ENCODE measurements around the gene POMC.

POMC gene

GRCh38 chr2:25119263-25119662, 49.1 kb downstream of the POMC start:
- ChIA-PET CTCF (no interaction called here), POLR2A (no interaction called here)
- H3K36me3 ChIP-seq (ENCODE audit: control insufficient read depth in 4 of 4, insufficient read depth in 4 of 4, low read length in 3 of 4), result no peaks in the 10 kb centered on the region
- peaks cover 0 to 11% (median 7%) of the 10 kb centered on the region in 4 experiments for H3K4me1 ChIP-seq (ENCODE audit: control extremely low read depth in 1 of 4, control insufficient read depth in 4 of 4, insufficient read depth in 4 of 4, low read length in 3 of 4)
- H3K27me3 ChIP-seq (replicated peaks in 2 of 5; ENCODE audit: control insufficient read depth in 4 of 5, insufficient read depth in 5 of 5, low read length in 4 of 5), result no peaks in the 10 kb centered on the region
- DNase-seq, result no peak
- H3K9me3 ChIP-seq (ENCODE audit: control extremely low read depth in 1 of 5, control insufficient read depth in 4 of 5, insufficient read depth in 2 of 5, low read depth in 1 of 5, low read length in 4 of 5), result no peaks in the 10 kb centered on the region
- H3K27ac ChIP-seq (ENCODE audit: insufficient read depth in 1 of 2, low read depth in 1 of 2, low read length in 2 of 2, poor library complexity in 1 of 2, severe bottlenecking in 2 of 2), result no peak overlapping the region
- WGBS (ENCODE audit: insufficient coverage), result 96% methylated on average over 10 of the region's 11 CpGs
- no peak overlapping the region for H3K4me3 ChIP-seq (ENCODE audit: control insufficient read depth in 1 of 7, extremely low read depth in 1 of 7, insufficient read depth in 4 of 7, low read depth in 2 of 7, low read length in 6 of 7)

DNA sequence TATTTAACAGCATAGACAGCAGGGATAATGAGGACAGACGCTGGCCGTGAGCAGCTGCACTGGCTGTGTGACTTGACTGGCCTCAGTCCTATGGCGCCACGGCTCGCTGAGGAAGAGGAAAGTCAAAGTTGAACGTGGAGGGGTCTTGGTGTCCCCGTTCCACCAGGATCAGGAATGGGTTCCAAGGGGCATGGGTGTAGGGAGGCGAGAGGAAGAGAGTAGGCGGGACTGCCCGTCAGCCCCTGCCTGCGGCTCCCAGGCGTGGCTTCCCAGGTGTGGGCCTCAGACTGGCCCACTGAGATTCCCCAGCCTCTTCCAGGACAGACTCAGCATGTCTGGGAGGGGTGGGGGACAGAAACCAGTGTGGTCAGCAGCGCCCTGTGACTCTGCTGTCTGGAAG, 51.4 kb downstream of the POMC start:
- no peaks in the 10 kb centered on the region for H3K9me3 ChIP-seq (ENCODE audit: control extremely low read depth in 1 of 5, control insufficient read depth in 4 of 5, insufficient read depth in 2 of 5, low read depth in 1 of 5, low read length in 4 of 5)
- WGBS (ENCODE audit: insufficient coverage), result over 99% methylated on average over 12 of the region's 13 CpGs
- H3K36me3 ChIP-seq (ENCODE audit: control insufficient read depth in 4 of 4, insufficient read depth in 4 of 4, low read length in 3 of 4), result no peaks in the 10 kb centered on the region
- POLR2A ChIA-PET, result no interaction called here
- H3K27me3 ChIP-seq (replicated peaks in 2 of 5; ENCODE audit: control insufficient read depth in 4 of 5, insufficient read depth in 5 of 5, low read length in 4 of 5), result no peaks in the 10 kb centered on the region
- no peak for DNase-seq
- CTCF ChIA-PET, result interaction anchor here (1.2 to 2.0 kb wide), 2 partner anchors 79 to 141 kb away, joined by 4 to 7 read pairs; no protein-coding TSS in a partner anchor
- H3K27ac ChIP-seq (ENCODE audit: insufficient read depth in 1 of 2, low read depth in 1 of 2, low read length in 2 of 2, poor library complexity in 1 of 2, severe bottlenecking in 2 of 2), result no peak overlapping the region
- no peak overlapping the region for H3K4me3 ChIP-seq (ENCODE audit: control insufficient read depth in 1 of 7, extremely low read depth in 1 of 7, insufficient read depth in 4 of 7, low read depth in 2 of 7, low read length in 6 of 7)
- peaks cover 0 to 2% (median 0%) of the 10 kb centered on the region in 4 experiments for H3K4me1 ChIP-seq (ENCODE audit: control extremely low read depth in 1 of 4, control insufficient read depth in 4 of 4, insufficient read depth in 4 of 4, low read length in 3 of 4)

- H3K36me3 ChIP-seq (ENCODE audit: control insufficient read depth in 4 of 4, insufficient read depth in 4 of 4, low read length in 3 of 4), result no peaks in the 10 kb centered on the region
- H3K9me3 ChIP-seq (ENCODE audit: control extremely low read depth in 1 of 5, control insufficient read depth in 4 of 5, insufficient read depth in 2 of 5, low read depth in 1 of 5, low read length in 4 of 5), result no peaks in the 10 kb centered on the region
- ChIA-PET POLR2A (no interaction called here), CTCF (interaction anchor here (1.2 to 2.1 kb wide), 3 partner anchors 14 to 80 kb away, joined by 3 to 13 read pairs (median 4); no protein-coding TSS in a partner anchor)
- H3K4me3 ChIP-seq (ENCODE audit: control insufficient read depth in 1 of 7, extremely low read depth in 1 of 7, insufficient read depth in 4 of 7, low read depth in 2 of 7, low read length in 6 of 7), result no peak overlapping the region
- DNase-seq, result peak in 1 of 3 donors; percentile 26
- H3K27ac ChIP-seq (ENCODE audit: insufficient read depth in 1 of 2, low read depth in 1 of 2, low read length in 2 of 2, poor library complexity in 1 of 2, severe bottlenecking in 2 of 2), result no peak overlapping the region
- peaks cover 0 to 3% (median 0%) of the 10 kb centered on the region in 4 experiments for H3K4me1 ChIP-seq (ENCODE audit: control extremely low read depth in 1 of 4, control insufficient read depth in 4 of 4, insufficient read depth in 4 of 4, low read length in 3 of 4)
- H3K27me3 ChIP-seq (replicated peaks in 2 of 5; ENCODE audit: control insufficient read depth in 4 of 5, insufficient read depth in 5 of 5, low read length in 4 of 5), result no peaks in the 10 kb centered on the region
- no CpG with 5 or more reads among the region's 4 CpGs for WGBS (ENCODE audit: insufficient coverage)
Observed at GRCh38 chr2:25115902-25116301, 52.5 kb downstream of the POMC start.

DNA sequence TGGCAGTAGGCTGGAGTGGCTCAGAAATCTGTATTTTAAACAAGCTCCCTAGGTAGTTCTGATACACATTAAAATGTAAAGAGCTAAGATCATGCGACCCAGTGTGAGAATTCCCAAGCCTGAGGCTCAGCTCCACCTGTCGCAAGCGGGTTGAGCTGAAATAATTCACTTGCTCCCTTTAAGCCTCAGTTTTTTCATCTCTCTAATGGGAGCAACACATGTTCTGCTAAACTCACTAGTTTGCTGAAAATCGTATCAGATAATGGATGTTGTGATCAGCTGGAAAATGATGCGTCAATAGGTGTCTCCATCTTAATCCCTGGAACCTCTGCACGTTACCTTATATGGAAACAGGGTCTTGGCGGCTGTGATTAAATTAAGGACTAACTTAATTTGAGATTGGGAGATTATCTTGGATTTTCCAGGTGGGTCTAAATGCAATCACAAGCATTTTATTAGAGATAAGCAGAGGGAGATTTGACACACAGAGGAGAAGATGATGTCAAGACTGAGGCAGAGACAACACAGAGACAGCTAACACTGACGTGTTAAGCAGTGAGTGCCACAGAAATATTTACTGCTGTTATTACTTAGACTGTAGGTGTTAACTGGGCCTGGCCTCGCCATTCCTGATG, 53.0 kb downstream of the POMC start:
- ChIA-PET CTCF (interaction anchor here (1.1 to 2.1 kb wide), 3 partner anchors 11 to 43 kb away, joined by 3 to 13 read pairs (median 5); no protein-coding TSS in a partner anchor), POLR2A (interaction anchor here (0.5 kb wide), 1 partner anchor 576 kb away, joined by 4 read pairs; no protein-coding TSS in a partner anchor)
- Histone ChIP-seq H3K27me3 (replicated peaks in 2 of 5; ENCODE audit: control insufficient read depth in 4 of 5, insufficient read depth in 5 of 5, low read length in 4 of 5) (no peaks in the 10 kb centered on the region), H3K9me3 (ENCODE audit: control extremely low read depth in 1 of 5, control insufficient read depth in 4 of 5, insufficient read depth in 2 of 5, low read depth in 1 of 5, low read length in 4 of 5) (no peaks in the 10 kb centered on the region), H3K4me3 (ENCODE audit: control insufficient read depth in 1 of 7, extremely low read depth in 1 of 7, insufficient read depth in 4 of 7, low read depth in 2 of 7, low read length in 6 of 7) (no peak overlapping the region), H3K36me3 (ENCODE audit: control insufficient read depth in 4 of 4, insufficient read depth in 4 of 4, low read length in 3 of 4) (no peaks in the 10 kb centered on the region), H3K27ac (ENCODE audit: insufficient read depth in 1 of 2, low read depth in 1 of 2, low read length in 2 of 2, poor library complexity in 1 of 2, severe bottlenecking in 2 of 2) (no peak overlapping the region), H3K4me1 (ENCODE audit: control extremely low read depth in 1 of 4, control insufficient read depth in 4 of 4, insufficient read depth in 4 of 4, low read length in 3 of 4) (peaks cover 0 to 3% (median 0%) of the 10 kb centered on the region in 4 experiments)
- DNase-seq, result no peak
- WGBS (ENCODE audit: insufficient coverage), result 100% methylated on average over 8 of the region's 9 CpGs

DNA sequence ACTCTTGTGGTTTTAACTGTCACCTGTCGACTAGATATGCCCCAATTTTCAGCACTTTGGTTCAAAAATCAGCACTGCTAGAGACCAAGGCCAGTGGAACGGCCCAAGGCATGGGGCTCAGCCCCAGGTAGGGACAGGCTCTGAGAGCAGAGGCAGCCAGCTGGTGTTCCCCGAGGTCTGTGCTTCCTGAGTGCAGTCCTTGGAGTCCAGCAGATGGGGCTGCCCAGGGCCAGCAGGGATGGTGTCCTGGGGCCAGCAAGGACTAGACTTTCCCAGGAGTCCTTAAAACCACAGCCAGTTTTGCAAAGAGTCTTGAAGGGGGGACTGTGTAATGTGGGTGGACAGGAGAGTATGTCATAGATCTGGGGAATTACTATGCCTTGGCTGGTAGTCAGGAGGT, 56.3 kb downstream of the POMC start:
- Histone ChIP-seq H3K36me3 (ENCODE audit: control insufficient read depth in 4 of 4, insufficient read depth in 4 of 4, low read length in 3 of 4) (no peaks in the 10 kb centered on the region), H3K4me1 (ENCODE audit: control extremely low read depth in 1 of 4, control insufficient read depth in 4 of 4, insufficient read depth in 4 of 4, low read length in 3 of 4) (peaks cover 0 to 3% (median 0%) of the 10 kb centered on the region in 4 experiments), H3K4me3 (ENCODE audit: control insufficient read depth in 1 of 7, extremely low read depth in 1 of 7, insufficient read depth in 4 of 7, low read depth in 2 of 7, low read length in 6 of 7) (no peak overlapping the region), H3K27ac (ENCODE audit: insufficient read depth in 1 of 2, low read depth in 1 of 2, low read length in 2 of 2, poor library complexity in 1 of 2, severe bottlenecking in 2 of 2) (no peak overlapping the region), H3K27me3 (replicated peaks in 2 of 5; ENCODE audit: control insufficient read depth in 4 of 5, insufficient read depth in 5 of 5, low read length in 4 of 5) (no peaks in the 10 kb centered on the region), H3K9me3 (ENCODE audit: control extremely low read depth in 1 of 5, control insufficient read depth in 4 of 5, insufficient read depth in 2 of 5, low read depth in 1 of 5, low read length in 4 of 5) (no peaks in the 10 kb centered on the region)
- WGBS (ENCODE audit: insufficient coverage), result 80% methylated on average over 2 of the region's 3 CpGs
- ChIA-PET POLR2A (no interaction called here), CTCF (no interaction called here)
- DNase-seq, result no peak
